Kidney (tissue), 14 donors: Measurements from ENCODE around the gene SP6. TPM values are rescaled to one million over a fixed set of nuclear protein-coding genes. Genes with fewer than 3 reads are reported as not detected.

ENCODE experiments used
- DNase-seq, 5 donors: peaks; one replicate each; pipeline ENCODE4 v3.0.0-alpha.2; 2013 to 2020
- FAIRE-seq: peaks from 2 replicates; lab custom pipeline; 2012; peaks lifted over from hg19 to GRCh38; lab: Jason Lieb, UNC
- H3K27ac ChIP-seq, 2 donors: one replicate each; pipeline ENCODE4 v1.7.0; 2013; ENCODE audit warnings: low read depth in 2 of 2, low read length in 2 of 2, inconsistent platforms in 1 of 2
- H3K27me3 ChIP-seq: one replicate; pipeline ENCODE4 v1.7.1; 2013; ENCODE audit warnings: low read length, inconsistent platforms; ENCODE audit not compliant: control insufficient read depth, insufficient read depth
- H3K36me3 ChIP-seq, 3 donors: one replicate each; pipeline versions ENCODE4 v1.7.0 to v1.7.1; 2013; ENCODE audit warnings: low read length in 3 of 3, control low read depth in 1 of 3, inconsistent platforms in 1 of 3; ENCODE audit not compliant: insufficient read depth in 3 of 3, control insufficient read depth in 2 of 3
- H3K4me1 ChIP-seq, 3 donors: one replicate each; pipeline versions ENCODE4 v1.7.0 to v1.7.1; 2013; ENCODE audit warnings: low read length in 3 of 3, inconsistent platforms in 1 of 3, low read depth in 1 of 3; ENCODE audit not compliant: control insufficient read depth in 2 of 3, insufficient read depth in 2 of 3
- H3K4me3 ChIP-seq, 3 donors: one replicate each; pipeline versions ENCODE4 v1.7.0 to v1.8.1; 2013; ENCODE audit warnings: low read length in 3 of 3, control low read depth in 1 of 3, inconsistent platforms in 1 of 3
- H3K9ac ChIP-seq, 3 donors: one replicate each; pipeline versions ENCODE4 v1.7.0 to v1.7.1; 2013; ENCODE audit warnings: low read length in 3 of 3, control low read depth in 1 of 3, inconsistent platforms in 1 of 3
- H3K9me3 ChIP-seq, 3 donors: one replicate each; pipeline versions ENCODE4 v1.7.0 to v1.7.1; 2013; ENCODE audit warnings: low read length in 3 of 3, control low read depth in 1 of 3, inconsistent platforms in 1 of 3; ENCODE audit not compliant: control insufficient read depth in 2 of 3, insufficient read depth in 1 of 3
- CTCF ChIP-seq: IDR thresholded peaks from 3 replicates; pipeline ENCODE4 v1.5.1; 2012; ENCODE audit warnings: mild to moderate bottlenecking, moderate library complexity, borderline replicate concordance; ENCODE audit not compliant: insufficient read depth; ENCODE audit errors: extremely low read depth
- intact Hi-C: fragments of 100-400 bp; cut with DNase I; formaldehyde crosslinking; loops from one replicate; pipeline ENCODE4 v1.11.1; 2022
- polyA plus RNA-seq: library from polyadenylated mRNA; stranded (reverse); fragments of 350-450 nt; fragmentation: Illumina TruSeq; extraction: RNeasy Lipid Tissue Mini Kit (QIAGEN cat#74804); gene quantifications from one replicate; pipeline ENCODE4 v1.2.3, GENCODE V29; 2014; ENCODE audit warnings: low read depth, low replicate concordance; ENCODE audit not compliant: insufficient read depth
- total RNA-seq: library from RNA; stranded (reverse); fragmentation: NEBNext Ultra II Directional; extraction: Animal tissue kit (Norgen Biotek cat#: 25700); gene quantifications from one replicate; pipeline ENCODE4 v1.2.1, GENCODE V29; 2021
- donor health status: control.
- donor health status: control.
- donor health status: control.
- donor health status: control.
- donor health status: control.
- donor health status: DM: yes; HTN: yes; CAD: no.
- donor health status: Normal renal cell carcinoma (clear cell type).

The SP6 gene
- total and polyA plus RNA-seq, 2 donors from 2014 or later = 0.86 to 2.0 TPM

- FAIRE-seq = no peak
- Histone ChIP-seq H3K4me3 (no peak overlapping the region), H3K27me3 (no peaks in the 10 kb centered on the region), H3K27ac (no peak overlapping the region), H3K9ac (no peak overlapping the region), H3K9me3 (no peaks in the 10 kb centered on the region), H3K4me1 (peaks cover 0 to 15% (median 8%) of the 10 kb centered on the region in 3 donors), H3K36me3 (no peaks in the 10 kb centered on the region)
- TF ChIP-seq CTCF = no peak
- intact Hi-C loops = no loop called here
- peak in 1 of 5 donors; percentile 64 for DNase-seq
Measured at GRCh38 chr17:47878203-47879027, 27.5 kb upstream of the SP6 start.

GRCh38 chr17:47877368-47878034, 26.5 kb upstream of the SP6 start:
- no peak overlapping the region for H3K4me3 ChIP-seq
- peaks cover 0 to 8% (median 8%) of the 10 kb centered on the region in 3 donors for H3K4me1 ChIP-seq
- FAIRE-seq (no peak), DNase-seq (peak in 4 of 5 donors; percentile 87 to 95 (median 92))
- H3K27ac ChIP-seq = no peak overlapping the region
- no peaks in the 10 kb centered on the region for H3K36me3 ChIP-seq
- no peaks in the 10 kb centered on the region for H3K27me3 ChIP-seq
- TF ChIP-seq CTCF = no peak
- no peaks in the 10 kb centered on the region for H3K9me3 ChIP-seq
- no peak overlapping the region for H3K9ac ChIP-seq
- intact Hi-C loops = no loop called here

- Histone ChIP-seq H3K27me3 (peaks cover 2% of the 10 kb centered on the region), H3K9ac (no peak overlapping the region), H3K36me3 (no peaks in the 10 kb centered on the region), H3K4me3 (no peak overlapping the region), H3K9me3 (no peaks in the 10 kb centered on the region), H3K4me1 (no peaks in the 10 kb centered on the region), H3K27ac (no peak overlapping the region)
- no peak for TF ChIP-seq CTCF
- no peak for DNase-seq
- intact Hi-C loops = no loop called here
- FAIRE-seq = no peak
Measured at GRCh38 chr17:47875011-47875985, 24.3 kb upstream of the SP6 start.
